Motor neuron (in vitro differentiated cells): ENCODE data around the gene IMPG2. TPM values are rescaled to one million over a fixed set of nuclear protein-coding genes. Genes with fewer than 3 reads are reported as not detected.

Experiments used
- ATAC-seq, 8 experiments: fragments of 200-7000 bp; cut with Tn5 transposase; replicated peaks in 6 of 8; 2 replicates each; pipeline ENCODE4 v1.8.0; 2021; ENCODE audit warnings: mild to moderate bottlenecking in 8 of 8, moderate library complexity in 8 of 8
- H3K27ac ChIP-seq, 2 donors: fragments of 250-450 bp; sonication (Bioruptor Pico); 2 replicates each; pipeline ENCODE4 v1.9.0; 2021; ENCODE audit warnings: antibody characterized with exemption in 2 of 2, mild to moderate bottlenecking in 2 of 2, moderate library complexity in 1 of 2
- H3K4me1 ChIP-seq, 2 donors: fragments of 250-450 bp; sonication (Bioruptor Pico); replicated peaks in 1 of 2; 2 replicates each; pipeline ENCODE4 v1.6.1; 2021; ENCODE audit warnings: antibody characterized with exemption in 2 of 2, mild to moderate bottlenecking in 2 of 2, moderate library complexity in 1 of 2
- H3K4me3 ChIP-seq, 5 donors: fragments of 250-450 bp; sonication (Bioruptor Pico); 2 replicates each; pipeline ENCODE4 v1.9.0; 2021; ENCODE audit warnings: antibody characterized with exemption in 5 of 5, mild to moderate bottlenecking in 5 of 5, moderate library complexity in 4 of 5
- WGBS, 10 experiments: fragments of 450-650 bp; shearing (Covaris generic); methylation state at CpG; one replicate each; pipeline ENCODE4 v1.0.0; 2022; 5-methylcytosine and 5-hydroxymethylcytosine counted together
- in situ Hi-C, 9 experiments: fragments of 400-800 bp; cut with MboI; loops; one replicate each; pipeline ENCODE4 v1.15.0; 2021; ENCODE audit warnings: low sequenced_read_pairs in 9 of 9, low pct_unique_long_range_greater_than_20kb in 2 of 9; ENCODE audit not compliant: unreplicated experiment in 9 of 9
- total RNA-seq, 8 experiments: library from RNA; unstranded; fragments of 300-600 nt; gene quantifications; 2 replicates each; pipeline versions ENCODE4 v1.2.3 to v1.2.4, GENCODE V29; 2022

The IMPG2 gene
- total RNA-seq, 8 experiments from 2014 or later: 0.36 to 2.0 (median 0.86) TPM

- ATAC-seq: no peak
- in situ Hi-C loops: loop anchor here in 1 of 9 experiments (25.0 kb wide), 2 partner anchors 302 to 427 kb away; no protein-coding TSS in a partner anchor
- Histone ChIP-seq H3K4me1 (peaks cover 0 to 10% of the 10 kb centered on the region in 2 donors), H3K27ac (no peak overlapping the region), H3K4me3 (no peak overlapping the region)
- WGBS, 10 experiments: 63 to 100% (median 84%) methylated on average over 1 to 2 of the region's 2 CpGs; no CpG with 5 or more reads in 2 of the 10 experiments
Measured at GRCh38 chr3:101189176-101189575, 131.2 kb downstream of the IMPG2 start.

DNA sequence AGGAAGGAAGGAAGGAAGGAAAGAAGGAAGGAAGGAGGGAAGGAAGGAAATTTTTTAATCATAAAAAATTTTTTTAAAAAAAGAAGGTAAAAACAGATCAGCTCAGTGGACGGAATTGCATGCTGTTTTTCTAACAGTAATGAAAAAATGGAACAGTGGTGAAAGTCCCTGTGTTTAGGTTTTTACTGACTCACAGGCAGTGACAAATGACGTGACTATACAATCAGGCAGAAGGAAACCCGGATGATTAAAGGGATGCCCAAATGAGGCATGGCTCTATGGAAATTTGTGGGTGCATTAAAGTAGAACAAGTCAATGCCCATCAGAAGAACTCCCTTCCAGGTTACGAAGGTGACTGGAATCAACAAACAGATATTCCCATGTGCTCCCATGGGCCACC lies 135.0 kb downstream of the IMPG2 start:
- in situ Hi-C loops: loop anchor here in 1 of 9 experiments (25.0 kb wide), 2 partner anchors 298 to 423 kb away; no protein-coding TSS in a partner anchor
- H3K4me3 ChIP-seq: no peak overlapping the region
- H3K27ac ChIP-seq: no peak overlapping the region
- no peaks in the 10 kb centered on the region for H3K4me1 ChIP-seq
- ATAC-seq: no peak
- 20 to 100% (median 89%) methylated on average over 1 to 4 of the region's 4 CpGs; no CpG with 5 or more reads in 3 of the 10 experiments for WGBS, 10 experiments

- ATAC-seq: peak in 2 of 8 experiments; percentile 74 to 97
- in situ Hi-C loops: loop anchor here in 1 of 9 experiments (25.0 kb wide), 2 partner anchors 297 to 422 kb away; no protein-coding TSS in a partner anchor
- Histone ChIP-seq H3K27ac (no peak overlapping the region), H3K4me1 (no peaks in the 10 kb centered on the region), H3K4me3 (no peak overlapping the region)
Measured at GRCh38 chr3:101184111-101184510, 136.3 kb downstream of the IMPG2 start.

GRCh38 chr3:101183151-101183550 lies 137.2 kb downstream of the IMPG2 start:
- Histone ChIP-seq H3K4me3 (no peak overlapping the region), H3K4me1 (no peaks in the 10 kb centered on the region), H3K27ac (no peak overlapping the region)
- in situ Hi-C loops: loop anchor here in 1 of 9 experiments (25.0 kb wide), 2 partner anchors 296 to 421 kb away; no protein-coding TSS in a partner anchor
- ATAC-seq: no peak
- 36 to 90% (median 79%) methylated on average over 1 to 5 of the region's 5 CpGs for WGBS, 10 experiments

GRCh38 chr3:101182734-101183133 lies 137.6 kb downstream of the IMPG2 start:
- Histone ChIP-seq H3K4me1 (no peaks in the 10 kb centered on the region), H3K27ac (no peak overlapping the region), H3K4me3 (no peak overlapping the region)
- in situ Hi-C loops: loop anchor here in 1 of 9 experiments (25.0 kb wide), 2 partner anchors 295 to 420 kb away; no protein-coding TSS in a partner anchor
- 57 to 100% (median 90%) methylated on average over 1 of the region's 1 CpG; no CpG with 5 or more reads in 2 of the 10 experiments for WGBS, 10 experiments
- no peak for ATAC-seq

DNA sequence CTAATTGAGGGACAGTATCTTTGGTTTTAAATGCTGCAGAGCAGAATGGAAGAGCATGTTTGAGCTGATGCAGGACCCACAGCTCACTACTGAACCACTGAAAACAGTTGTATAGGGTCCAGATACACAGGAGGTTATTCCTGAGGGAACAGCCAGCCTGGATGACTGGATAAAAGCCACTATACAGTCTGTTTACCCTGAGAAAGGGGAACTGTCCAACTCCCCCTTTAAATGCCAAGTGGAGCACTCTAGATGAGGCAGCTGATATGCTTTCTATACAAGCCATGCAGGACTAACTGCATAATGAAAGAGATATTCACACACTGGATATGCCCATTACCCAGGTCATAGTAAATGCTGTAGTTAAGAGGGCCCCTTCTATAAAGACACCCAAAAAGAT lies 138.6 kb downstream of the IMPG2 start:
- no peak overlapping the region for H3K27ac ChIP-seq
- in situ Hi-C loops: loop anchor here in 1 of 9 experiments (25.0 kb wide), 2 partner anchors 294 to 420 kb away; no protein-coding TSS in a partner anchor
- no peaks in the 10 kb centered on the region for H3K4me1 ChIP-seq
- H3K4me3 ChIP-seq: no peak overlapping the region
- no peak for ATAC-seq

- no peaks in the 10 kb centered on the region for H3K4me1 ChIP-seq
- ATAC-seq: no peak
- 0 to 91% (median 52%) methylated on average over 1 to 3 of the region's 3 CpGs; no CpG with 5 or more reads in 2 of the 10 experiments for WGBS, 10 experiments
- in situ Hi-C loops: loop anchor here in 1 of 9 experiments (25.0 kb wide), 2 partner anchors 292 to 417 kb away; no protein-coding TSS in a partner anchor
- H3K27ac ChIP-seq: no peak overlapping the region
- no peak overlapping the region for H3K4me3 ChIP-seq
Measured at GRCh38 chr3:101179637-101180036, 140.7 kb downstream of the IMPG2 start.

GRCh38 chr3:101177577-101177976 lies 142.8 kb downstream of the IMPG2 start:
- Histone ChIP-seq H3K4me3 (no peak overlapping the region), H3K4me1 (no peaks in the 10 kb centered on the region), H3K27ac (no peak overlapping the region)
- in situ Hi-C loops: loop anchor here in 1 of 9 experiments (25.0 kb wide), 2 partner anchors 290 to 415 kb away; no protein-coding TSS in a partner anchor
- ATAC-seq: no peak

Other genes starting within 250 kb of the IMPG2 start
- gene SENP7, start 192.6 kb upstream of the IMPG2 start, total RNA-seq: 10 to 100 TPM in 7 of 8 experiments, 1 to 10 TPM in 1; 9.3 to 77.7 (median 43.7) TPM
- gene TRMT10C, start 241.3 kb upstream of the IMPG2 start, total RNA-seq: 10 to 100 TPM; 22.9 to 55.4 (median 33.6) TPM